ENCODE results near the gene COQ8A. TPM values are rescaled to one million over a fixed set of nuclear protein-coding genes. Genes with fewer than 3 reads are reported as not detected.

COQ8A gene
- total and polyA plus RNA-seq, 10 of the 15 experiments (the other 5 are each of a cell fraction or from before 2014, with no cell fraction given) = 0.72 to 24.8 (median 12.1) TPM

GRCh38 chr1:226890331-226891108 lies 49.6 kb upstream of the COQ8A start:
- H3K4me3 ChIP-seq = no peak overlapping the region
- ChIA-PET POLR2A (no interaction called here), CTCF (no interaction called here), RAD21 (ENCODE audit: unreplicated experiment) (no interaction called here), SMC1A (ENCODE audit: uncharacterized antibody, unreplicated experiment) (no interaction called here)
- BruUV-seq (replicated peaks) = no TSS peak
- H2AFZ ChIP-seq (ENCODE audit: control insufficient read depth, low read depth, low read length) = no peak overlapping the region
- TF ChIP-seq PBX3 (IDR thresholded peaks at IDR 0.05; ENCODE audit: insufficient replicate concordance, low read depth, low read length) (no peak), SPI1 (IDR thresholded peaks at IDR 0.05; ENCODE audit: borderline replicate concordance, insufficient read depth, low read depth, low read length) (no peak), NR2C2 (IDR thresholded peaks at IDR 0.05; ENCODE audit: borderline replicate concordance, control insufficient read depth, insufficient read length, low read depth) (no peak), TCF7 (IDR thresholded peaks at IDR 0.05; ENCODE audit: borderline replicate concordance) (no peak), ZNF687 (IDR thresholded peaks at IDR 0.05) (no peak), SIN3A (IDR thresholded peaks at IDR 0.05; ENCODE audit: low read depth, low read length) (no peak), CBFB (IDR thresholded peaks at IDR 0.05; ENCODE audit: low read depth) (no peak), CBX3 (IDR thresholded peaks at IDR 0.05; ENCODE audit: borderline replicate concordance, low read depth) (no peak)
- H3K27me3 ChIP-seq (replicated peaks in 1 of 2; ENCODE audit: control insufficient read depth in 2 of 2, insufficient read depth in 2 of 2, low read length in 1 of 2) = no peaks in the 10 kb centered on the region
- no peak overlapping the region for H3K9ac ChIP-seq (ENCODE audit: control insufficient read depth, insufficient read depth, low read length)
- FAIRE-seq = no peak
- WGBS (ENCODE audit: insufficient coverage, insufficient replicate concordance, low lambda C conversion rate, missing lambda C conversion rate) = 80% methylated on average over 21 of the region's 22 CpGs
- no peaks in the 10 kb centered on the region for H4K20me1 ChIP-seq (ENCODE audit: control insufficient read depth, insufficient read depth)
- H3K36me3 ChIP-seq (ENCODE audit: control insufficient read depth in 2 of 2, insufficient read depth in 2 of 2, low read length in 1 of 2) = peaks cover 0 to 4% of the 10 kb centered on the region in 2 experiments; a peak in 2 of 4 replicates
- intact Hi-C loops (cut with micrococcal nuclease; ENCODE audit: unreplicated experiment) (no loop called here), in situ Hi-C loops (cut with MboI) (no loop called here)
- no peaks in the 10 kb centered on the region for H3K9me3 ChIP-seq (replicated peaks; ENCODE audit: control insufficient read depth, insufficient read depth, low read length)
- H3K4me1 ChIP-seq (ENCODE audit: control insufficient read depth, insufficient read depth, low read length) = peaks cover 16% of the 10 kb centered on the region
- H3K27ac ChIP-seq (ENCODE audit: control insufficient read depth, insufficient read depth) = no peak overlapping the region
- no peak overlapping the region for H3K4me2 ChIP-seq (ENCODE audit: control insufficient read depth, insufficient read depth)
- DNase-seq (ENCODE audit: low read depth, low spot score) = no peak
- ATAC-seq = no peak
- no peaks in the 10 kb centered on the region for H3K79me2 ChIP-seq (ENCODE audit: control insufficient read depth, insufficient read depth, low read length)

Measured in GM12878 (cell line).